ENCODE measurements around the gene HMCES.
A peak's percentile ranks its signal among the peaks of the same experiment; 100 is the strongest.

HMCES gene

GRCh38 chr3:129278439-129278965, at the start of gene HMCES:
Gene HMCES (plus strand): TSS chr3:129278870. CDS start chr3:129279733, 863 bp downstream.
- DNase-seq (ENCODE audit: extremely low spot score): peak; percentile 92
- TF ChIP-seq, protein P1, sequence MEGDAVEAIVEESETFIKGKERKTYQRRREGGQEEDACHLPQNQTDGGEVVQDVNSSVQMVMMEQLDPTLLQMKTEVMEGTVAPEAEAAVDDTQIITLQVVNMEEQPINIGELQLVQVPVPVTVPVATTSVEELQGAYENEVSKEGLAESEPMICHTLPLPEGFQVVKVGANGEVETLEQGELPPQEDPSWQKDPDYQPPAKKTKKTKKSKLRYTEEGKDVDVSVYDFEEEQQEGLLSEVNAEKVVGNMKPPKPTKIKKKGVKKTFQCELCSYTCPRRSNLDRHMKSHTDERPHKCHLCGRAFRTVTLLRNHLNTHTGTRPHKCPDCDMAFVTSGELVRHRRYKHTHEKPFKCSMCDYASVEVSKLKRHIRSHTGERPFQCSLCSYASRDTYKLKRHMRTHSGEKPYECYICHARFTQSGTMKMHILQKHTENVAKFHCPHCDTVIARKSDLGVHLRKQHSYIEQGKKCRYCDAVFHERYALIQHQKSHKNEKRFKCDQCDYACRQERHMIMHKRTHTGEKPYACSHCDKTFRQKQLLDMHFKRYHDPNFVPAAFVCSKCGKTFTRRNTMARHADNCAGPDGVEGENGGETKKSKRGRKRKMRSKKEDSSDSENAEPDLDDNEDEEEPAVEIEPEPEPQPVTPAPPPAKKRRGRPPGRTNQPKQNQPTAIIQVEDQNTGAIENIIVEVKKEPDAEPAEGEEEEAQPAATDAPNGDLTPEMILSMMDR (IDR thresholded peaks at IDR 0.05; ENCODE audit: control extremely low read depth, extremely low read depth, low read depth, missing control alignments): no peak
- ChIA-PET CTCF (interaction anchor here (0.9 to 1.3 kb wide), 4 partner anchors 13 to 36 kb away, joined by 3 to 4 read pairs (median 4); no protein-coding TSS in a partner anchor), POLR2A (interaction anchor here (0.6 to 3.3 kb wide), 4 partner anchors 26 to 146 kb away, joined by 3 to 13 read pairs (median 10); a partner anchor contains a TSS)

DNA sequence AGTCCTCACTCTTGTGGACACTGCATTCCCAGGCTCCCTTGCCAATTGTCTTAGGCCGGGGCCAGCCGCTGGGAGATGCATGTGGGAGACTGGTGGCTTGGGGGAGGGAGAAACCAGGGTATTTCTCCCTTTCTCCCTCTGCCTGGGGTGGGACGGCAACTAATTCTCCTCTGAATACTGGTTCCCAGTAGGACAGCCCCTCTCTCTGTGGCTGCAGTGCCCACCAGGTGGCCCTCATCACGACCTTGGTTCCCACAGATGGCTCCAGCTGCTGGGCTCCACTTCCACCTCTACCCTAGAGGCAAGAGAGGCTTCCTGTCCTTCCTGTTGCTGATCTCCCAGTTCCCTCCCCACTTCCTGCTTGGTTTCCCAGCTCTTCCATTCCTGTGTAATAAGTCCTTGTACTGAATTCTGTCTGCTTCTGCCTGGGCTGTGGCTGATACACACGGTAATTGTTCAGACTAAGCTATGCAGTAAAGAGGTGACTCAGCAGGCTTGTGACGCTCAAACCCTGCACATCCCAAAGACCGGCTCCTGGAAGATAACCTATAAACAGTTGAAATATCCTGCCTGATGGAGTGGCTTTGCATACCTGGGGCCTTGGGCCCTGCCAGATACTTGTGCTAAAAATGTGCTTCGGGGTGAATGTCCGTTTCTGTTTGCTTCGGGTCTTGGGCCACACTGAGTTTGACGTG, 49.6 kb upstream of the HMCES start:
- ChIA-PET CTCF (interaction anchor here (1.1 to 2.0 kb wide), 2 partner anchors 11 to 17 kb away, joined by 3 to 15 read pairs; no protein-coding TSS in a partner anchor), POLR2A (interaction anchor here (0.6 kb wide), 1 partner anchor 26 kb away, joined by 5 read pairs; no protein-coding TSS in a partner anchor)
- TF ChIP-seq, protein P1 (IDR thresholded peaks at IDR 0.05; ENCODE audit: control extremely low read depth, extremely low read depth, low read depth, missing control alignments): no peak
- DNase-seq (ENCODE audit: extremely low spot score): no peak

GRCh38 chr3:129230311-129231019, 48.2 kb upstream of the HMCES start:
- DNase-seq (ENCODE audit: extremely low spot score): no peak
- TF ChIP-seq, protein P1 (IDR thresholded peaks at IDR 0.05; ENCODE audit: control extremely low read depth, extremely low read depth, low read depth, missing control alignments): no peak
- POLR2A ChIA-PET: no interaction called here
- CTCF ChIA-PET: interaction anchor here (0.7 to 8.5 kb wide), 3 partner anchors 16 to 260 kb away, joined by 3 to 50 read pairs (median 4); no protein-coding TSS in a partner anchor

DNA sequence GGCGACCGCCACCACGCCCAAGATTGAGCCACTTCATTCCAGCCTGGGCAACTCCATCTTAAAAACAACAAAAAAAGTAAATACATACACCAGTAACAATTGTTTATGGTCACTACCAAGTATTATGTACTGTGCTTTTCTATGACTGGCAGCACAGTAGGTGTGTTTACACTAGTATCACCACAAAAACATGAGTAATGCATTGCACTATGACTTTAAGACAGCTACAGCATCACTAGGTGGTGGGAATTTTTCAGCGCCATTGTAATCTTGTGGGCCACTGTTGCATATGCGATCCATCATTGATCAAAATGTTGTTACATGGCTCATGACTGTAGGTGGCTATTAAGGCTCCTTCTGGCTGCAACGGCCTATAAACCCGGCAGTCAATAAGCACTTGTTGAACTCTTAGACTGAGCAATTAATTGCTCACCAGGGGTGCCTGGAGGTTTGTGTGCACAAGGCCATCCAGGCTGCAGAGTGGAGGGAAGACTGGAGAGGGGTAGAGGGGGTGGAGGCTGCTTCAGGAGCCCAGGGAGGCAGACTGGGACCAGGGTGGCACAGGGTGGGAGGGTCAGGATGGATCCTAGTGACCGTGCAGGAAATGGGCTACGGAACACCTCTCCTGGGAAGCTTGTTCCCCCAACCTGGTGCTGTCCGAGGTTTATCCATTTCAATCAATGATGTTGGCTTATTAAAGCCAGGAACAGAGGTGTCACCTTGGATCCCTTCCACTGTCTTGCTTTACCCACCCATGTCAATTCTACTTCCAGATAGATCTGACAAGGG, 47.1 kb upstream of the HMCES start:
- ChIA-PET POLR2A (no interaction called here), CTCF (interaction anchor here (1.0 to 8.5 kb wide), 3 partner anchors 14 to 261 kb away, joined by 3 to 50 read pairs (median 4); no protein-coding TSS in a partner anchor)
- TF ChIP-seq, protein P1 (IDR thresholded peaks at IDR 0.05; ENCODE audit: control extremely low read depth, extremely low read depth, low read depth, missing control alignments): no peak
- DNase-seq (ENCODE audit: extremely low spot score): no peak

- TF ChIP-seq, protein P1 (IDR thresholded peaks at IDR 0.05; ENCODE audit: control extremely low read depth, extremely low read depth, low read depth, missing control alignments): no peak
- ChIA-PET POLR2A (interaction anchor here (0.6 to 0.7 kb wide), 5 partner anchors 11 to 320 kb away, joined by 3 to 6 read pairs (median 3); no protein-coding TSS in a partner anchor), CTCF (interaction anchor here (1.0 to 8.5 kb wide), 5 partner anchors 9 to 263 kb away, joined by 3 to 50 read pairs (median 4); no protein-coding TSS in a partner anchor)
- peak; percentile 75 for DNase-seq (ENCODE audit: extremely low spot score)
Observed at GRCh38 chr3:129233538-129233937, 45.1 kb upstream of the HMCES start.

All from GM10248 (cell line).